ENCODE results near the gene C1orf122.

The C1orf122 gene

DNA sequence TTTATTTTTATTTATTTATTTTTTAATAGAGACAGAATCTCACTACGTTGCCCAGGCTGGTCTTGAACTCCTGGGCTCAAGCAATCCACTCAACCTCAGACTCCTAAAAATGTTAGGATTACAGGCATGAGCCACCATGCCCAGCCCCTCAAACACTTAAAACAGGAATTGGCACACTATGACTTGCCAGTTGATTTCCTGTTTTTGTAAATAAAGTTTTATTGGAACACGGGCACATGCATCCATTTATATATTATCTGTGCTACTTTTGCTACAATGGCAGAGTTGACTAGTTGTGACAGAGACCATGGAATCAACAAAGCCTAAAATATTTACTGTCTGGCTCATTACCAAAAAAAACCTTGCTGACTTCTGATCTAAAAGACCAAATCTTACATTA, 16.4 kb downstream of the C1orf122 start:
- no peak for ATAC-seq
- no peak for TF ChIP-seq ESRRG (CRISPR knock-in tag; IDR thresholded peaks at IDR 0.05)
- TF ChIP-seq RARB (CRISPR knock-in tag; IDR thresholded peaks at IDR 0.05): no peak
- TF ChIP-seq ZNF565 (CRISPR knock-in tag; conservative IDR thresholded peaks at IDR 0.05; ENCODE audit: low read depth): no peak
- TF ChIP-seq BACH2 (CRISPR knock-in tag; IDR thresholded peaks at IDR 0.05; ENCODE audit: borderline replicate concordance): no peak
- no peak for TF ChIP-seq CSDC2 (CRISPR knock-in tag; IDR thresholded peaks at IDR 0.05)

- TF ChIP-seq ZNF565 (CRISPR knock-in tag; conservative IDR thresholded peaks at IDR 0.05; ENCODE audit: low read depth): no peak
- TF ChIP-seq TCF4 (CRISPR knock-in tag; IDR thresholded peaks at IDR 0.05; ENCODE audit: borderline replicate concordance): no peak
- TF ChIP-seq ESRRG (CRISPR knock-in tag; IDR thresholded peaks at IDR 0.05): no peak
- TF ChIP-seq ARNTL (CRISPR knock-in tag; IDR thresholded peaks at IDR 0.05; ENCODE audit: borderline replicate concordance, low read depth): no peak
- TF ChIP-seq CSRNP3 (CRISPR knock-in tag; IDR thresholded peaks at IDR 0.05): no peak
- TF ChIP-seq OSR1 (CRISPR knock-in tag; IDR thresholded peaks at IDR 0.05): no peak
- no peak for ATAC-seq
These were observed 17.9 kb downstream of the C1orf122 start for GRCh38 chr1:37825506-37825905.

DNA sequence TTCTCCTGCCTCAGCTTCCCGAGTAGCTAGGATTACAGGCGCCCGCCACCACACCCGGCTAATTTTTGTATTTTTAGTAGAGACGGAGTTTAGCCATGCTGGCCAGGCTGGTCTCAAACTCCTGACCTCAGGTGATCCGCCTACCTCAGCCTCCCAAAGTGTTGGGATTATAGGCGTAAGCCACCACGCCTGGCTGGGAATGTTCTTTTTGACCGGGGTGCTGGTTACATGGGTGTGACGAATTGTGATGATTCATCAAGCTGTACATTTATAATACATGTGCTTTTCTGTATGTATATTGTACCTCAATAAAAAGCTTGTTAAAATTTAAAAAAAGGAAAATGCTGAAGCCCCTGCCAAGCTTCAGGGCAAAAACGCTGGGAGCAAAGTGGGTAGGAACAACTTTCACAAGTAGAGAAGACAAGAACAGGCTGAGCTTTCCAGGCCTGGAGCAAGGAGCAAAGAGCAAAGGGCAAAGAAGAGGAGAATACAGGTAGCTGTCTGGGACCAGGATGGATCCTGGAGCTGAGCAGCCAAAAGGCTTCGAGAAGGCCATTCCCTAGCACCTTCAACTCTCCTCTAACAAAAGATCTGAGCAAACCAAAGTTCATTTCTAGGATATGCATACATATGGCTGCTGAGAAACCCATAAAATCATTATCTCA, 21.0 kb downstream of the C1orf122 start:
- no peak for TF ChIP-seq BACH2 (CRISPR knock-in tag; IDR thresholded peaks at IDR 0.05; ENCODE audit: borderline replicate concordance)
- no peak for TF ChIP-seq ZC3H10 (CRISPR knock-in tag; IDR thresholded peaks at IDR 0.05)
- no peak for TF ChIP-seq TOX (CRISPR knock-in tag; IDR thresholded peaks at IDR 0.05; ENCODE audit: borderline replicate concordance)
- no peak for TF ChIP-seq ZFP30 (CRISPR knock-in tag; IDR thresholded peaks at IDR 0.05)
- TF ChIP-seq, protein P1, sequence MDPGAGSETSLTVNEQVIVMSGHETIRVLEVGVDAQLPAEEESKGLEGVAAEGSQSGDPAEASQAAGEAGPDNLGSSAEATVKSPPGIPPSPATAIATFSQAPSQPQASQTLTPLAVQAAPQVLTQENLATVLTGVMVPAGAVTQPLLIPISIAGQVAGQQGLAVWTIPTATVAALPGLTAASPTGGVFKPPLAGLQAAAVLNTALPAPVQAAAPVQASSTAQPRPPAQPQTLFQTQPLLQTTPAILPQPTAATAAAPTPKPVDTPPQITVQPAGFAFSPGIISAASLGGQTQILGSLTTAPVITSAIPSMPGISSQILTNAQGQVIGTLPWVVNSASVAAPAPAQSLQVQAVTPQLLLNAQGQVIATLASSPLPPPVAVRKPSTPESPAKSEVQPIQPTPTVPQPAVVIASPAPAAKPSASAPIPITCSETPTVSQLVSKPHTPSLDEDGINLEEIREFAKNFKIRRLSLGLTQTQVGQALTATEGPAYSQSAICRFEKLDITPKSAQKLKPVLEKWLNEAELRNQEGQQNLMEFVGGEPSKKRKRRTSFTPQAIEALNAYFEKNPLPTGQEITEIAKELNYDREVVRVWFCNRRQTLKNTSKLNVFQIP (CRISPR knock-in tag; IDR thresholded peaks at IDR 0.05; ENCODE audit: borderline replicate concordance, low read depth): no peak
- no peak for TF ChIP-seq GLIS3 (CRISPR knock-in tag; IDR thresholded peaks at IDR 0.05)
- TF ChIP-seq TSHZ2 (CRISPR knock-in tag; IDR thresholded peaks at IDR 0.05): no peak
- TF ChIP-seq OSR1 (CRISPR knock-in tag; IDR thresholded peaks at IDR 0.05): no peak
- TF ChIP-seq ISL1 (CRISPR knock-in tag; IDR thresholded peaks at IDR 0.05): no peak
- no peak for ATAC-seq

DNA sequence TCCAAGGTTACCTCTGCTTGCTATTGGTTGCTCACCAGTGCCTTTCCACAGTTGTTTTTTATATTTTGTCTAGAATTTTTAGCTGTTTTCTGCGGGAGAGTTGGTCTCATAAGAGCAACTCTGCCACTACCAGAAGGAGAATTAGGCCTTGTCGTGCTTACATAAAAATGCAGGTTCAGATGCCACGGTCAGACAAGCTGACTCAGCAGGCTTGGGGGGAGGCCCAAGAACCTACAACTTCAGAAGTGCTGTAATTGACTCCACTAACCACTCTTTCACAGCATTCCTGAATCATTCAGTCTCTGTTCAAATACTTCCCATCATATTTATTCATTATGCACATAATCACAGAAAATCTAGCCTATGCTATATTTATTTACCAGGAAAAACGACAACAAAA, 23.5 kb downstream of the C1orf122 start:
- ATAC-seq: no peak
- TF ChIP-seq ZC3H10 (CRISPR knock-in tag; IDR thresholded peaks at IDR 0.05): no peak
- no peak for TF ChIP-seq ZNF70 (CRISPR knock-in tag; IDR thresholded peaks at IDR 0.05)
- no peak for TF ChIP-seq ARNTL (CRISPR knock-in tag; IDR thresholded peaks at IDR 0.05; ENCODE audit: borderline replicate concordance, low read depth)
- TF ChIP-seq, protein P1 (CRISPR knock-in tag; IDR thresholded peaks at IDR 0.05; ENCODE audit: borderline replicate concordance, low read depth): no peak
- TF ChIP-seq SNAI2 (CRISPR knock-in tag; IDR thresholded peaks at IDR 0.05): no peak
- TF ChIP-seq CSDC2 (CRISPR knock-in tag; IDR thresholded peaks at IDR 0.05): no peak
- TF ChIP-seq CSRNP3 (CRISPR knock-in tag; IDR thresholded peaks at IDR 0.05): no peak
- TF ChIP-seq BACH2 (CRISPR knock-in tag; IDR thresholded peaks at IDR 0.05; ENCODE audit: borderline replicate concordance): no peak
- TF ChIP-seq ZNF565 (CRISPR knock-in tag; conservative IDR thresholded peaks at IDR 0.05; ENCODE audit: low read depth): no peak
- no peak for TF ChIP-seq ZFP3 (CRISPR knock-in tag; IDR thresholded peaks at IDR 0.05)
- no peak for TF ChIP-seq ZFP30 (CRISPR knock-in tag; IDR thresholded peaks at IDR 0.05)
- TF ChIP-seq TCF4 (CRISPR knock-in tag; IDR thresholded peaks at IDR 0.05; ENCODE audit: borderline replicate concordance): no peak
- no peak for TF ChIP-seq TSHZ2 (CRISPR knock-in tag; IDR thresholded peaks at IDR 0.05)
- TF ChIP-seq, protein P2, sequence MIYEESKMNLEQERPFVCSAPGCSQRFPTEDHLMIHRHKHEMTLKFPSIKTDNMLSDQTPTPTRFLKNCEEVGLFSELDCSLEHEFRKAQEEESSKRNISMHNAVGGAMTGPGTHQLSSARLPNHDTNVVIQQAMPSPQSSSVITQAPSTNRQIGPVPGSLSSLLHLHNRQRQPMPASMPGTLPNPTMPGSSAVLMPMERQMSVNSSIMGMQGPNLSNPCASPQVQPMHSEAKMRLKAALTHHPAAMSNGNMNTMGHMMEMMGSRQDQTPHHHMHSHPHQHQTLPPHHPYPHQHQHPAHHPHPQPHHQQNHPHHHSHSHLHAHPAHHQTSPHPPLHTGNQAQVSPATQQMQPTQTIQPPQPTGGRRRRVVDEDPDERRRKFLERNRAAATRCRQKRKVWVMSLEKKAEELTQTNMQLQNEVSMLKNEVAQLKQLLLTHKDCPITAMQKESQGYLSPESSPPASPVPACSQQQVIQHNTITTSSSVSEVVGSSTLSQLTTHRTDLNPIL (CRISPR knock-in tag; IDR thresholded peaks at IDR 0.05; ENCODE audit: low read depth): no peak
- TF ChIP-seq TOX (CRISPR knock-in tag; IDR thresholded peaks at IDR 0.05; ENCODE audit: borderline replicate concordance): no peak
- TF ChIP-seq PPARA (CRISPR knock-in tag; IDR thresholded peaks at IDR 0.05; ENCODE audit: borderline replicate concordance): no peak
